Limb (tissue), 2 donors: ENCODE results near the gene HOXB3.

Experiments used
- DNase-seq, 2 donors: peaks; one replicate each; pipeline ENCODE4 v3.0.0-alpha.2; 2016; ENCODE audit errors: extremely low spot score in 2 of 2

The HOXB3 gene

GRCh38 chr17:48588074-48588415 is 2.0 kb downstream of the HOXB3 start:
- no peak for DNase-seq

GRCh38 chr17:48587276-48588073 is 2.6 kb downstream of the HOXB3 start:
- no peak for DNase-seq

GRCh38 chr17:48586355-48587258 is 3.4 kb downstream of the HOXB3 start:
- peak in 1 of 2 donors; percentile 66 for DNase-seq

GRCh38 chr17:48584223-48584741 is 5.8 kb downstream of the HOXB3 start:
- DNase-seq = no peak

GRCh38 chr17:48583708-48584222 is 6.3 kb downstream of the HOXB3 start:
- no peak for DNase-seq

GRCh38 chr17:48582750-48583069 is 7.3 kb downstream of the HOXB3 start:
- DNase-seq = peak in 1 of 2 donors; percentile 48

DNA sequence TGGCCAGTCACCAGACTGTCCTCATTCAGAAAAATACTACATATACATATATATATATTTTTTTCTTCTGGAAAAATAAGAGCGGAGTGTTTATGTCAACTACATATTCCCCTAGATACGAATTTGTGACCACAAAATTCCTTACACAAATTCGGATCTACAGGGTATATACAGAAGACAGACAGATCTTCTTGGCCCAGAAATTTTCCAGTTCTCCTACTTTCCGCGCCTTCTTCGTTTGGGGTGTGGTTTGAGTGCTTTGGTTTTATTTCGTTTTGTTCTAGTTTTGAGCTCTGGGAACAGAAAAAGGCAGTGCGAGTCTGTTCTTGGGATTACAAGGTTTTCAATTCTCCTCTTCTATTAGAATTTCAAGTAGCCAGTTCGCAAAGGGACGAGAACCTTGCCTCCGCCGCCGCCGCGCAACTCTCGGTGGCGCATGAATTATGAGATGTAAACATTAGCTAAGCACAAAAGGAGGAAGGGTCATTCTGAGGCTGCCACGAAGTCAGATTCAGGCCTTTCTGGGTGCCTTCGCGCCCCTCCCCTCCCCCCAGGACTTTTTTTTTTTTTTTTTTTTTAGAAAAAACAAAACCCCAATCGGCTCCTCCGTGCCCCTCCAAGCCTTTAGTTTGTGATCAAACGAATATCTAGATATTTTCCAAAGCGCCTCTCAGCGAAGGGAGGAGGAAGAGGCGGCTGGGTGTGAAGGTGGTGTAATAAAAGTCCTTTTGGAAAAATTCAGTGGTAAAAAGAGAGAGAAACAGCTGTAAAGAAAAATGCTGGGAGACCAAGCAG is 10.1 kb downstream of the HOXB3 start:
- DNase-seq = peak in 1 of 2 donors; percentile 66

DNA sequence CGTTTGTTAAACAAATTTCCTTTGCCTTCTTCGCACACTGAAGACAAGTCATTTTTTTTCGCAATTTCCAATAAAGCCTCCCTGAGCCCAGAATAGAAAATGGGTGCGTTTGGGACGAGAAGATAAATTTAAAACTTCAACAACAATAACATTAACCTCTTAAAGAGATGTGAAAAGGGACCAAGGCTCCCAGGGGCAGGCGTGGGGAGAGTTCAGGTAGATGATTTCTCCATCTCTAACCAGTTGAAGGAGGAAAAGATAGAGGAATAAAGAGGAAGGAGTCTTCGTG is 10.6 kb downstream of the HOXB3 start:
- no peak for DNase-seq

DNA sequence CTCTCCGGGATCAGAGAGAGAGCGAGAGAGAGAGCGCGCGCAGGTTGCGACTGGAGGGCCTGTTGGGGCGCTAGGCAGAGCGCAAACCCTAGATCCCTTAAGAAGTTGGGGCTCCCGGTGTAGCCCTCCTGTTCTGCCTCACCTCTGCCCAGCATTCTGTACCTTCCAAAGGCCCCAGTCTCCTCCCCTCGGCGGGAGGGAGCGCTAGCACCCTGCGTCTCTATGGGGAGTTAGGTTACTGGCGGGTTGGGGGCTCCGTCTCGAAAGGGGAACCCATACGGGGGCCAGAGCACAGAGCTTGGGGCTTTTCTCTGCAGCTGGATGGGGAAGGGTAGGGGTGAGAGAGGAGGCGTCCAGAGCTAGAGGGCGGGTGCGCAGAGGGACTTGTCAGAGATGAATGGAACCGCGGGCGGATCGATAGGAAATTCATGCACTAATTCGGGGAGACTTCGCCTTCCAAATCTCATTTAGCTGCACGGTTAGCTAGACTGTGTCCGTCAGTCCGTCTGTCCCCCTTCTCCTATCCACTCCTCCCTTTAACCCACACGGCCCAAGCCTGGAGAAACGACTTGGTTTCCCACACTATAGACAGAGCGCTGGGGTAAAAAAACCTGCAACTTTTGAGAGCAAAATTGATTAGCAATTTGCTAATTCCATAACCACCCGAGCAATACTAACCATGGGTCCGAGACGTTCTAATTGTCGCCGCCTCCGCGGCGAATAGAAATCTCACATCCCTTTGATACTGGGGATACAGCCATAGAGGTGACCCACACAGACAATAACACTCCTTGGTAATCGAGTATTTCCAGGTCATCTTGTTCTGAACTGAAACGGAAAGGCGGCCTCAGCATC is 11.2 kb downstream of the HOXB3 start:
- DNase-seq = peak in 1 of 2 donors; percentile 44

DNA sequence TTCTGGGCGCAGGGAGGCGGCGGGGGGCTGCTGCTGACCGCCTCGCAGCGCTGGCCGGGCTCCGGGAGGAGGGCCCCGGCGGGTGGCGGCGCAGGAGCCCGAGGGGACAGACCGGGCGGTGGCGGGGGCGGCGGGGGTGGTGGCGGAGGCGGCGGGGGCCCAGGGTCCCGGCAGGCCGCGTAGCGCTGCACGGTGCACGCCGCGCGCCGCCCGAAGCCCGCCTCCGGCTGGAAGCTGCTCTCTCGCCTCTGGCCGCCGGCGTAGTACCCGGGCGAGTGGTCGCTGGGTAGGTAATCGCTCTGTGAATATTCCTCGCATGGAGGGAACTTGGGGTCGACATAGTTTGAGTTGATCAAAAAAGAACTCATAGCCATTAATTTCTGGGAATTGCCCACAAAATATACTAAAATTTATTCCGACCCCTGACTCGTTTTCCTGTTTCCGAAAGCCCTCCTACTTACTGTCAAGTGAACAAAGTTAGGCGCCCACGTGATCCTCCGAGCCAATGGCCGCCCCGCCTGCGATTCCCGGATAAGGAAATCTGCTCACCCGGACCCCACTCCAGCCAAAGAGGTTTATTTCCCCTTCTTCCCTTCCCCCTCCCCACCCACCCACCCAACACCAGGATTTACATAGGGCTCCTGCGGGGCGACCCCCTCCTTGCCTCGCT is 12.0 kb downstream of the HOXB3 start, which contains the start of gene HOXB4:
Gene HOXB4, minus strand, starts transcription at position 405 of the 670 bp plus-strand sequence. Its CDS starts 31 bp downstream, at position 374.
- DNase-seq = peak; percentile 80 to 87

DNA sequence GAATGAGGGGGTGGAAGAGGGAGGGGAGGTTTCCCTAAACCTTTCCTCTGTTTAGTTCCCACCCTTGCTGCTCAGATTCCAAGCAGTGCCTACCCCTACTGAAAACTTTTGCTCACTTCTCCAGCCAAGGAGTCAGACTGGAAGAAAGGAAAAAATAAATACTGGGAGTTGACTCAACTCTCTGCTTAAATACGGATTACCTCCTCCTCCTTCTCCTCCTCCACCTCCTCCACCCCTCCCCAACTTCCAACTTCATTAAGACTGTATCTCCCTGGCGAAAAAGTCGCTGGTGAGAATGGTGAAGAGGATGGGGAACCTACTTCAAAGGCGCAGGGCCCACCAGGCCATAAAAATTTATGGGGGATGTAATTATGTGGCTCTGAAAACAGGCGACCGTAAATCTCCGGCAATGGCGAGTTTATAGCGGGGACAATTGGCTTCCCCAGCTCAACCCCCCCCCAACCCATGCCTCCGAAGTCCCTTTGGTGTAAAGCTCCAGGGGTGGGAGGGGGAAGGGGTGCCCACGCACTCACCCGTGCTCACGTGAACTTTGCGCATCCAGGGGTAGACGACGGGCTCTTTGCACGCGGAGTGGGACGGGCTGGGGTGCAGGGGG is 12.6 kb downstream of the HOXB3 start:
- DNase-seq = peak in 1 of 2 donors; percentile 74

DNA sequence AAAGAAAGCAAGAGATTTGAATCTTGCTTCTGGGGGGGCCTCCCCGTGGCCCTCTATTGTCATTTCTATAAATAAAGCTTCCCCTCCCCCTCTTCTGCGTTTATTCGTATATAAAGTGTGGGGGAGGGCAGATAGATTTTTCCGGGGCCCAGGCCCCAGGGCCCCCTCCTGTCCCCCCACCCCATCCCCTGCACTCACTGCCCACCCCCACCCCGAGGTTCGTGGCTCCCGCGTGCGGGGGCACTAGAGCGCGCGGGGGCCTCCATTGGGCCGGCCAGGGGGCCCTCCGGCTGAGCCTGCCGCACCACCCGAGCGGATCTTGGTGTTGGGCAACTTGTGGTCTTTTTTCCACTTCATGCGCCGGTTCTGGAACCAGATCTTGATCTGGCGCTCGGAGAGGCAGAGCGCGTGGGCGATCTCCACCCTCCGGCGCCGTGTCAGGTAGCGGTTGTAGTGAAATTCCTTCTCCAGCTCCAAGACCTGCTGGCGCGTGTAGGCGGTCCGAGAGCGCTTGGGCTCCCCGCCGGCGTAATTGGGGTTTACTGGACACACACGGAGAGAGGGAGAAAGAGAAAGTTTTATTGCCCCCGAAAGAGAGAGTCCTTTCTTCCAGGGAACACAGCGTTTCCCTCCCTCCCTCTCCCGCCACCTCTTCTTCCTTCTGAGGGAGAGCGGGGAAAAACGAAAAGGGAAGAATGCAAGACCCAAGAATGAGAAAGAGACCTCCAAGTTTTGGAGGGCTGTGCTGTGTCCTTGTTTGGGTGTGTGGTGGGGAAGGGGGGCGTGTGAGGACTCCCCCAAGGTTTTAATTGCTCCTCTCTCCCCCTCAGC is 13.3 kb downstream of the HOXB3 start:
- DNase-seq = peak in 1 of 2 donors; percentile 75

- peak in 1 of 2 donors; percentile 70 for DNase-seq
Measured at GRCh38 chr17:48575673-48576478, 14.2 kb downstream of the HOXB3 start.

DNA sequence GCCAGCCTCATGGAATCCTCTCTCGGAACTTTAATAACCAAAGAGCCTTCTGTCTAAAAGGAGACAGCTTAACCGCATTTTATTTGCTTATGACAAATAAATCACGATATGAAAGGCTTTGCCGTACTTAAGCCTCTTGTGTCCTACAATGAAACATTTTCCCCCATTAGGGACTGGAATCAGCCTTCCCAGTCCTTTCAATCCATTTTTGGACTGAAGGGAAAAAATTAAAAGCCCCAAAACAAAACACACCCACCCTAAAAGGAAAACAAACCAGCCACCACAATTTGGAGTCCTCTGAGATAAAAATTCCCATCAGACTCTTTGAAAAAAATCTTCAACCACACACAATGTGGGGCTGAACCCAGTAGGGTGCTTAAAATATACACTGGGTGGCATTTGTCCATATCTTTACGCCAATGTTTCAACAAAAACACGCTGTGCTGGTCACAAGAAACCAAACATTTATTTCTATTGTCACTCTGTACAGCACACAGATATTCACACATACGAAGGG is 14.9 kb downstream of the HOXB3 start:
- DNase-seq = no peak

GRCh38 chr17:48574505-48575065 is 15.5 kb downstream of the HOXB3 start:
- peak in 1 of 2 donors; percentile 53 for DNase-seq

GRCh38 chr17:48571826-48572417 is 18.1 kb downstream of the HOXB3 start:
- no peak for DNase-seq
